Activated CD4-positive, alpha-beta T cell treated with anti-CD3 and anti-CD28 coated beads, Interleukin-2, amount 50 U/mL, for 48 hours (primary cell): ENCODE results near the gene PKDREJ.

Experiments used
- DNase-seq, 2 experiments: peaks; one replicate each; pipeline ENCODE4 v3.0.0-alpha.2; 2020

Gene PKDREJ

GRCh38 chr22:46262449-46263215 is 511 bp downstream of the PKDREJ start:
- peak; percentile 45 to 59 for DNase-seq

- no peak for DNase-seq
Measured at GRCh38 chr22:46260038-46260437, 3.1 kb downstream of the PKDREJ start.

GRCh38 chr22:46259374-46259773 is 3.8 kb downstream of the PKDREJ start:
- no peak for DNase-seq

DNA sequence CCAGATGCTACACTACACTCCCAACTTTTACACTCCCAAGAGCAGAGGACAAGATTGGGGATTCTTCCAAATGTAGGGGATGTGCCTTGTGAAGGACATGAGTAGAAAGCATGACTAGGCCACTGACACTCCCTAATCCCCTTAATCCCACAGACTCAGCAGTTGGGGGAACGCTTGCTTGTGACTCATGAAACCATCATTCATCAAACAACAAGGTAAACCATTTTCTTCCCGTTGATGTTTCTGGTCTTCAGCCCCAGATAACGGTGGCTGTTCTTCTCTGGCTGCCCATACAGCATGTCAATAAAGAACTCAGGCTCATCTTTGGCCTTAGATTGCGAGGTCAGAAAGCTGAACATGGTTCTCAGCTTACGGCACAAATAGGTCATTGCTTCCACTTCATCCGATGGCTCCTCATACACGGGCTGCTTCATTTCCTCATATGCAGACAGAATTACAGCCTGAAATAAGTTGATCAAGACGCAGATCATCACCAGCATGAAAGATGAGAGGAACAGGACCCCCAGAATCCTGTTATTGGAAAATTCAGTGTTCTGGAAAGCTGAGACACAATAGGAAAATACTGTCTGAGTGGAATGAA is 6.7 kb downstream of the PKDREJ start:
- DNase-seq: no peak

GRCh38 chr22:46251816-46252380 is 11.2 kb downstream of the PKDREJ start:
- no peak for DNase-seq

DNA sequence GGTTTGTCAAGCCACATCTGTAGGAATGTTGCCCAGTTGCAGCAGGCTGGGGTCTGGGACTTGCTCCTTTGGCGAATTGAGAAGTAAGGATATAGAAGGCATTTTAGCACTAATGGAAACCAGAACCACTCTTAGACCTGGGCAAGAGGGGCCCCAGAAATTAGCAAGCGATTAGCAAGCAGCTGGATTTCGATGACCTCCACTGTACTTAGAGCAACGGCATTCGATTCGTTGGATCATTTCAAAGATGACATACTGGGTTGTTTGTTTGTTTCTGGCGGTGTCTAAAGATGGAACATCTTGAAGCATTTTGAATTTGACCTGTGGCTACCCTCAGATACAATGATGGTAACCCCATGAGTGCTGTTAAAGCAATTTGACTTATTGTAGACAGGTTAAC is 11.9 kb downstream of the PKDREJ start:
- no peak for DNase-seq

GRCh38 chr22:46250783-46251125 is 12.4 kb downstream of the PKDREJ start:
- DNase-seq: peak; percentile 15 to 27

DNA sequence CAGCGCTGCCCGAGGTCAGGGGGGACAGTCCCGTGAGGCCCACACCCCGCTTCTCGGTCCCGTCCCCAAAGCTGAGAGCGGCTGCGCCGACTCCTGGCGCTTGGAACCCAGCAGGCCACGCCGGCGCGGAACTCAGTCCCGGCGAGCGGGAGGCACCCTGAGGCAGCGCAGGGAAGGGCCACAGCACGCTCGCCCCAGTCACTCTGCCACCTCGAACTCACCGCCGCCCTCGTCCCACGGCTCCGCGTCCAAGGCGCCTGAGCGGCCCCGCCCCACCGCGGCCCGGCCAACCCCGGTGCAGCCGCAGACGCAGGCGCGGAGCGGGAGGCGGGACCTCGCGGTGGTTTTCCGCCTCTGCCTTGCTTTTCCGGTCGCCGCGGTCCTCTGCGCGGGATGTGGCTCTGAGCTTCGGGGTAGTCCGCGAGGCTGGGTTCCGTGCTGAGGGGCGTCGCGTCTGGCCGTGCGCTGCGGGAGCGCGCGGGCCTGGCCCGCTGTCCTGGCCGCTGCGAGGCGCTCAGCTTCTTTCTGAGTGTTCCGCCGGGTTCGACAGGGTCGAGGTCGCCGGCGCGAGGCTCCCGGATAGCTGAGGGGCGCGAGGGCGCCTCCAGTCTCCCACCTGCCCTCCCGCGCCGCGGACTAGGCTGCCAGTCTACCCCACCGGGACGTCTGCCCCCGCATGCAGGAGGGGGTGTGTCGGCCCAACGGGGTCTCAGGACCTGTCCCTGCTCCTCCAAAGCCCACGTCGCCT is 12.9 kb downstream of the PKDREJ start, which contains the start of gene CDPF1:
Gene CDPF1, minus strand, starts transcription at position 259 of the 748 bp plus-strand sequence. CDS start 2,009 bp downstream, outside the sequence.
- DNase-seq: peak; percentile 90 to 92

GRCh38 chr22:46247443-46247975 is 15.6 kb downstream of the PKDREJ start:
- no peak for DNase-seq

DNA sequence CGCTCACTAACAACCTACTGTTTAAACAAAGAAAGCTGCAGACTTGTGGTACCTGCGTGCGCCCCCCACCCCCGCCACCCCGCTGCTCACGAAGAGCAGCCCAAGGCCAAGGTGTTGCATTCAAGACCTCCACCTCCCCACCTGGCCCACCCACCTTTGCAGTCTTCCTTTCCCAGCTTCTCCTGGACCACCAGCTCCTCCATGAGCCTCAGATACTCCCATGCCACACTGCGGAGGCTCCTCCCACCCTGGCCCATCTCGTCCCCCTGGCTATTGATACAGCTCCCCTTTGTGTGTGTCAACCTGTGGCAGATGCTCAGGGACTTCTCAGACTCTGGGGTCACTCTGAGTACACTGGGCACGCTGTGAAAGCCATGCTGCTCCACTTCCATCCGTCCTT is 17.0 kb downstream of the PKDREJ start:
- DNase-seq: no peak

DNA sequence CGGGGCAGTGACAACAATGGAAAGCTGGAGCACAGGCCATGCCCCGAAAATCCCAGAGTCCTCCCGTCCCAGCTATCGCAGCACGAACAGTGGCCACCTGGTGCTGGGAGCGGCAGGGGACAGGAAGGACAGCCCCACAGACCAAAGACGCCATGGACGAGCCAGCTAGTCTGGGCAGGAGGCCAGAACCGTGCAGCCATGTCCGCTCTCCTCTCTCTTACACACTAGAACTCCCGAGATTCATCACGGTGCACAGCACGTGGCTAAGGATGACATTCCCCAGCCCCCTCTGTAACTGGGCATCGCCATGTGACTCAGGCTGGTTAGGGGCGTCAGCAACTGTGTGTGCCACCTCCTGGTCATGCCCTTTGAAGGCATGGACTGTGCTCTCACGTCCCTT is 17.6 kb downstream of the PKDREJ start:
- no peak for DNase-seq

DNA sequence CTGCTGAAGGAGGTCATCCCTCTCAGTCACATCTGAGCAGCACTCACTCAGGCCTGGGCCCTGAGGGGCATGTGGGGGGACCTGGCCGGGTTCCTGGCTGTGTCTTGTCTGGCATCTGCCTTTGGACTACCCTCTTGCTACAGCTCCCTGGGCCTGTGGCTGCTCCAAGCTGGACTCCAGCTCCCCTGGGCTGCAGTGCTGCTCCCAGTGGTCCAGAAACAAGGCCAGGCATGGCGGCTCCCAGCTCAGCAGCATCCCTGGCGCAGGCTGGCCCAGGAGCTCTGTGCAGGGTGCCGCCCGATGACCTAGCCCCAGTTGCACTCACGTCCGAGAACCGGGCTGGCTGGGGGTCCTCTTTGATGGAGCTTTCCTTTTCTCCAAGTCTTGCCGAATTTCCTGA is 18.4 kb downstream of the PKDREJ start:
- DNase-seq: no peak

- no peak for DNase-seq
Measured at GRCh38 chr22:46242076-46242475, 21.1 kb downstream of the PKDREJ start.

GRCh38 chr22:46241396-46242007 is 21.6 kb downstream of the PKDREJ start:
- DNase-seq: no peak

DNA sequence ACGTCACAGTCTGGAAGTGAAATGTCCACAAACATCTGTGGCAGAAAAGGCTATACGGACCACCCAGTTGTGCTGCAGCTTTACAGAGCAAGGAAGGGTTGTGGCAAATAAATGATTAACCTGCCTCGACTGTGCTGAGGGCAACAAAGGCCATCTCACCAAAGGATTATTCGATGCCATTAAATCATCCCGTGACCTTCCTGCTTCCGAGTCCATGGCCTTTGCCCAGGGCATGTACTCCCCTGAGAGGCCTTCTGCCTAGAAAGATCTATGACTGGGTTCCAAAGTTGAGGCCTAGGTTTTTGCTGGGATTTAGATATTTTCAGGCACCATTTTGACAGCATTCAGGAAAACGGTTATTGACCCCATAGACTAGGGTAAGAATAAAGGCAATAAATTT is 22.2 kb downstream of the PKDREJ start:
- no peak for DNase-seq

DNA sequence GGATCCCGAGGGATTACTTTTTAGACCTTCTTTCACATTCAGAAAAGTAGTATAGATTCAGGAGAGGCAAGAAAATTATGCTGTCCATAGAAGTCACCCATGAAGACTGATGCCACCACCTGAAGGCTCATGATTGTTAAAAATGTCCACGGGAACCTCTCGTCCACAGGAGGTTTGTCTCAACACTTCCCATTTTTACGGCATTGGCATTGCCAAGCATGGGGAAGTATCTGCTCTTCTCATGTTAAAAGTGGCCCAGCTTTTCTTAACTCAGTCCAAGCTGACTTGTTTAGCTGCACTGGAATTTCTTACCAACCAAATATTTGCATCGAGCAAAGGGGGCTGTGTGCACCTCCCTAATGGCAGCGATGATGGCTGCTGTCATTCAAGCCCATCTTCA is 22.6 kb downstream of the PKDREJ start:
- no peak for DNase-seq

DNA sequence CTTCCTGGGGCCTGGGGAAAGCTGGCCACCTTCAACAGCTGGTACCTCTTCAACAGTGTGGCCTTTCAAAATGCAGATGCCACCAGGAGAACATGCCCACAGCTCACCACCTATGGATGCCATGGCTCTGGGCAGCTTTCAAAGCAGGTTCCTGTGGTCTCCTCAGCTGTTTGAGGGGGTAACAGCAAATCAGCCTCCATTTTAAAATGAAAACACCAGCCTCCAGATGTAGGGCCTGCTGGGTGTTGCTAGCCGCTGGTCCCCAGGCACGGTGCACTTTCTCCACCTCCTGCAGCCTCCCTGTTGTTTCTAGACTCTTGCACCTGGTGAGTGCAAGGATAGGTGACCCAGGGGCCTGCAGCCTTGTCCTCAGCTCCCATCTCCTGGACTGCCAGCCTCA is 23.1 kb downstream of the PKDREJ start:
- DNase-seq: no peak

DNA sequence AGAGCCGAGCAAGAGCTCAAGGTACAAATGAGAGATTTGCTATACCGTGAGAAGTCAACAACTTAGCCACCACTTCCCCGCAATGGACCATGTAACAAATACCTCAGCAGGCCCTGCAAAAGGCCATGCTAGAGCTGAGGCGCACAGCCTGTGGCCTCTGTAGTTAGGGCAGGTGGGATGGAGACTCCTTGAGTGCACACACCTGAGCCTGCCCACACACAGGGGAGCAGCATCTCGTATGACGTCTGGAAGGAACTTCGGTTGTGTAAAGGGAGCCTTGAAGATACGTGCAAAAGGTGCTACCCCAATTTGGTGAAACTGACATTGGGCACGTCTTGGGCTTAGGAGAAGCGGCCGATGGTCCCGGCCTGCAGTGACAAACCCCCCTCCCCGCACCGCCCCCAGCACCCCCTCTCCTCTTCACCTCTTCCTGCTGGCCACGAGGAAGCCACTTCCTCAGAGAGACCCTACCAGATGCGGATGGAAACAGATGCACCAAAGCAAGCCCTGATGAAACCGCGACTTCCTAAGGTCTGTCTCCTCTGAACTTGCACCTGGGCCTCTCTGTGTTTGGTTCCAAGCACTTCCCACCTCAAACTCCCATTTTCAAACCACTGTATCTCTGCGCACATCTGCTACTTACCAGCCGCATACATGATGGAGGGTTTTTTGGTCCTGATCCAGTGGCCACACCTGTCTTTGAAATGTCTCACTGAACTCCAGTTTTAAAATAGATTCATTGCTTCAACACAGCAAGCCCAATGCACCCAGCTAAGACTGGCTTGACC is 23.7 kb downstream of the PKDREJ start:
- DNase-seq: no peak

- DNase-seq: no peak
Measured at GRCh38 chr22:46238541-46238940, 24.6 kb downstream of the PKDREJ start.

DNA sequence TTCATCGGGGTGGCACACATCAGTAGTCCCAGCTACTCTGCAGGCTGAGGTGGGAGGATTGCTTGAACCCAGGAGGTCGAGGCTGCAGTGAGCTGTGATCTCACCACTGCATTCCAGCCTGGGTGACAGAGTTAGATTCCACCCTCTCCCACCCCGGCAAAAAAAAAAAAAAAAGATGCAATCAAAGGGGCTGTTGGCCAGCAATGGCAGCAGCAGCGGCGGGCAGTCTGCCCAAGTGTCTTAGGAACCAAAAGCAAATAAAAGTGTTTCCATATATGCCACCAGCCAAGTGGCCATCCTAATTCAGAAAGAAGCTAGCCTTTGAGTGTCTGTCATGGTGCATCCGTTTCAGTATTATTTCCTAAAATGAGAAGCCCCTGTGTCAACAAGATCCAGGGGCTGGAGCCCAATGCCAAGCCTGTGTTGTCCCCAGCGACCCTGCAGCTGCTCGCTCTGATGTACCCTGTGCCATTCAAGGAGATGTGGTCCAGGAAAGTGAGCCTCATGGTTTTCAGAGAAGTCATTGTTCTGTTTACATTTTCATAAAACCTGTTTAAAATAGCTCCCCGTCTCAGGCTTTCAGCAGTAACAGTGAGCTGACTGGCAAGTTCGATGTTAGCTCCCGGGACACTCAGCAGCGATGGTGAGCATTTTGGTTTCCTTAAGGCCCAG is 25.6 kb downstream of the PKDREJ start:
- DNase-seq: no peak

- no peak for DNase-seq
Measured at GRCh38 chr22:46234969-46235368, 28.2 kb downstream of the PKDREJ start.
